GM23248 (cell line): ENCODE measurements around the gene CFAP61.

Experiments used
- EZH2 ChIP-seq: fragments of 200-600 bp; sonication (generic); IDR thresholded peaks from 2 replicates; pipeline ENCODE4 v1.6.1; 2018; ENCODE audit warnings: antibody characterized with exemption, mild to moderate bottlenecking; ENCODE audit not compliant: insufficient read depth, poor library complexity, severe bottlenecking
- EZH2phosphoT487 ChIP-seq: fragments of 200-600 bp; sonication (generic); IDR thresholded peaks from 2 replicates; pipeline ENCODE4 v1.6.1; 2018; ENCODE audit warnings: antibody characterized with exemption, moderate library complexity, mild to moderate bottlenecking, low read depth; ENCODE audit not compliant: insufficient read depth

DNA sequence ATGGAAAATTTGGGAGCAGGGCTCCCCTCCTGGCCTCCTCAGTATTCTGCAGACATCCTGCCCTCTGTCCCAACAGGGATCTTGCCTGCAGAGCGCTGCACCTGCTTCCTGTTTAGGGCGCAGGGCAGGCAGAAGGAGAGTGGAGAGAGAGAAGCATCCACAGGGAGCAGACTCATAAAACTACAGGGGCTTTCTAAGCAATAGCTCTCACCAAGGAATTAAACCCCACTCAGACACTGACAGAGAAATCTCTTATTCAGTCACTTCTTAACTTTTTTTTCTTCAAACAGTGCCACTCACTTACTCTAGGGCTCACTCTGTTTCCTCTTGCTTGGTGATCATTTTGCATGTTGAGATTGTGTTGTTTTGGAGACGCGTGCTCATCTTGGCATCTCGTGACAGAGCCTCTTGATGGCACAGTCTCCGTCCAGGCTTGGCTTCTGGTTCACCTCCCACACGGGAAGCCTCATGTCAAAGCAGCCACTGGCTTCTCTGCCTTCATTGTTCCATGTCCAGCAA, 162.5 kb downstream of the CFAP61 start:
- TF ChIP-seq EZH2phosphoT487 (no peak), EZH2 (no peak)
